NCI-H1436 (cell line): ENCODE data around the gene TMEM100.

Experiments used
- DNase-seq: peaks from one replicate; lab custom pipeline; 2025; lab: John Stamatoyannopoulos, UW

Gene TMEM100, protein sequence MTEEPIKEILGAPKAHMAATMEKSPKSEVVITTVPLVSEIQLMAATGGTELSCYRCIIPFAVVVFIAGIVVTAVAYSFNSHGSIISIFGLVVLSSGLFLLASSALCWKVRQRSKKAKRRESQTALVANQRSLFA

DNA sequence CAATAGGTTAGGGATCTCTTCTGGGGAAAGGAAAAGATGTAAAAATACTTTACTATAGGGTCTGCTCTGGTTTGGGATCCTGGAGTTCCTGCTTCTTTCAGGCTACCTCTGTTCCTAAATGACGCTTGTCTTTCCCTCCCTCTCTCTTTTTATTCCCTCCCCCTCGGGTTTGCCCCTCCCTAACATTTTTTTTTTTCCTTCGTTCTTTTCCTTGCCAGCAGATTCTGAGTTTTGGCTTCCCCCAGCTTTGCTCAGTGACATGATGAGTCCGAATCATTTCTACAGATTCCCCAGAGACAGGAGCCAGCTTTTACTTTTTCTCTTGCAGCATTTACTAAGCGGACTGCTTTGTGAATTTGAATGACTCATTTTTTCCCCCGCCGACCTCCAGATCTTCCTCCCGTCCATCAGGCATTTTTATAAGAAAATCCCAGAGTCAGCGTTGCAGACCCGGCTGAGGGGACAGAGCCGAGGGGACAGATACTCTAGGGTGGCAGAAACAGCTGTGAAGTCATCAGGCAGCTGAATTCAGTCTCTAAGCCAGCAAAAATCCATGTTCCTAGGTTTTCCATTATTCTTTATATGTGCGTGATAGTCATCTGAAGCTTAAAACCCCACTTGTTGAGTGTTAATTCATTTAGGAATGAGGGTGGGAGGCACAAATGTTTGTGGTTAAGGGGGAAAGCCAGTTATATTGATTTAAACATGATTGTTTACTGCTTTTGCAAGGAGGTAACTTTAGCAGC, at the start of gene TMEM100:
TMEM100 (minus strand) TSS at position 123 of the 746 bp plus-strand sequence. CDS start 1,794 bp downstream, outside the sequence.
- no peak for DNase-seq

- no peak for DNase-seq
These were observed 49.4 kb upstream of the TMEM100 start for GRCh38 chr17:55772086-55772485.

- peak; percentile 21 for DNase-seq
These were observed 47.7 kb upstream of the TMEM100 start for GRCh38 chr17:55770196-55770870.

DNA sequence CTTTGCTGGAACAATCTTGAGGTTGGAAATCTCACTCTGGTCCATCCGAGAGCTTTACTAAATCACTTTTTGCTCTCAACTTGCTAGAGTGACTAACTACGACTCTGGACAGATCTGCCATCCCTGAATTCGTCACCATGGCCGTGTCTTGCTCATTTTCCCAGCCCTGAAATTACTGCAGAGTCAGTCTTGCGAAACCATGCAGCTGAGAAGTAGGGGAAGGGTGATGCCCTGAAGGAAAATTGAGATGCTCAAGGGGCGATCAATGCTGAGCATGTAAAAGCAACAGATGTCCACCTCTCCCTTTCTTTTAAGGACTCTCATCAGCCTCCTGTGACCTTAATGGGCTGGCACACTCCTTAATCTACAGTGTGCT, 46.9 kb upstream of the TMEM100 start:
- no peak for DNase-seq

DNA sequence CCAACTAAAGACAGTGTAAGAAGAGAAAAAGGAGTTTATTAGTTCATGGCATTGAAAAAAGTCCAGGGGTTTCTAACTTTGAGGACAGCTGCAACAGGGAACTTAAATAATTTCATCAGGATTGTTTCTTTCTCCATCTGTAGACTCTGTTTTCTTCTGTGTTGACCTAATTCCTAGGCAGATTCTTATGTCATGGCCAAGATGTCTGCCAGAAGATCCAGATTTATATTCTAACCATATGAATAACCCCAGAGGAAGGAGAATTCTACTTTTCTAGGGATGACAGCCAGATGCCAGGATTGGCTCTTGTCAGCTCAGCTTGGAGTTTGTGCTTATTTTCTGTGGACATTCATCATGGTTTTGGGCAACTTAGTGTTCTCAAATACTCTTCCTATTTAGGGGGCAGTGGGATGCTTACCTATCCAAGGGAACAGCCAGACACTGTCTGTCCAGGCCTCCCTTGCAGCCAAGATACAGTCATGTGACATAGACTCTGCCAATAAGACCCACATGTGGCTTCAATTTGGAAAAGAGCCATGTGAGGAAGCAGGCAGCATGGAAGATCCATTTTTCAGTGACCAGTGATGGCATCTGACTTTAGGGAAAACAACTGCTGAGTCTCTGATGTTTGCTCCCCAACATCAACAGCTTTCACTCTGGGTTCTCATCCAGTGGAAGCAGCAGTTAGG, 46.4 kb upstream of the TMEM100 start:
- DNase-seq: no peak

DNA sequence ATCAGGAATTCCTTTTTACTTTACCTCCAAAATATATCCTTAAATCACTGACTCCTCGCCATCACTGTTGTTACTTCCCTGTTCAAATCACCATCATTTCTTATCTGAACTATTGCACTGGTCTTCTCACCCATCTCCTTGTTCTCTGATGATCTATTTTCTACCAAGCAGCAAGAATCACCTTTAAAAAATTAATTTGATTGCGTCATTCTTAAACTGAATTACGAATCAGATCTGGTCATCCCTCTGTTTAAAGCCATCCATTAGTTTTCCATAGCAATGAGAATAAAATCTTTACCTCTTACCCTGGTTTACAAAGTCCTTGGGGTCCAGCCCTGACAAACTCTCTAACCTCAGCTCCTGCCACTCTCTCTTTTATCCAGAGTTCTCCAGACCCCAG, 42.8 kb upstream of the TMEM100 start:
- DNase-seq: no peak

DNA sequence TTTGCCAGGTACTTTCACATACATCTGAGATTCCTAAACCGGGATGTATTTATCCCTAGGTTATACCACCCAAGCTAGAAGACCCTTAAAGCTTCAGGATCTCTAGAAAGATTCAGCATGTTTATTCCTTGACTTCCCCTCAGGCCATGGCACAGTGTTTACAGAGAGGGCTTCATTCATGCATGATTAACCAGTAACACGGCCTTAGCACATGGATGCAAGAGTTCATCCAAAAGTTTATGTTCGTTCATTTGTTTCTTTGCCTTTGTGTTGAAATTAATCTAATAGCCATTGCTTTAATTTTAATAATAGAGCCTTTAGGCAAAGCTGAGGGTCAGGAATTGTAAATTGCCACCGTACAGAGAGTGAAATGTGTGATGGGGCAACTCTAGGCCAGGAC, 41.9 kb upstream of the TMEM100 start:
- no peak for DNase-seq

- DNase-seq: no peak
These were observed 41.2 kb upstream of the TMEM100 start for GRCh38 chr17:55763856-55764255.

GRCh38 chr17:55762086-55762858, 39.6 kb upstream of the TMEM100 start:
- no peak for DNase-seq

- DNase-seq: no peak
These were observed 38.1 kb upstream of the TMEM100 start for GRCh38 chr17:55760643-55761355.

DNA sequence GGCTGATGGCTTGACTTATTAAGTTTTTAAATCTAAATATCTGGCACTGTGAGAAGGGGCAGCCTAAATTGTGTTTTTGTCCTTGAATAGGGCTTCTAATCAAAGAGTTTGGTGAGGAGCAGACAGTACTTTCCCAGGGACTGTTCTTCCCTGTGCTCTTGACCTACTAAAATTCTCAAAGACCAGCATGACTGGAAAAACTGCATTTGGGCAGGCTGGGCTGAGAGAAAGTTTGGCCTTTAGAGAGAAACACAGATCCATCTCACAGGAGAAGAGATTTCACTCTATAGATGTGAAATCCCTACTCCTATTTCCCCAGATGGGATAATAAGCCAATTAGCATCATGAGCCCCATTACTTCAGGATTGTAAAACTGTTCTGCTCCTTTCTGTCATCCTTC, 35.5 kb upstream of the TMEM100 start:
- DNase-seq: no peak

- DNase-seq: no peak
These were observed 35.0 kb upstream of the TMEM100 start for GRCh38 chr17:55757659-55758058.

DNA sequence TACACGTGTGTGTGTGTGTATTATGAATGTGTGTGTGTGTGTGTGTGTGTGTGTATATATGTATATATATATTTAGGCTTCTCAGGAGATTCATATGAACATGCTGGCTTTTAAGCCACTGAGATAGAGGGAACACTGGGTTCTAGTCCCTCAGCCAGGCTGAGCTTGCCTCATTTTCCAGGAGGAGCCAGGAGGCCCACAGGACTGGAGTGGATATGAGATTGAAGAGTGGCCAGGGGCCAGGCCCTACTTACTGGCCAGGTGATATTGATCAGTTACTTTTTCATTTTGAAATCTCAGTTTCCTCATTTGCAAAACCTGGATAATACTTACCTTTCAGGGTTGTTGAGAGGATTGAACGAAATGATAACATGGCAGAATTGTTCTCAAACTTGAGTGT, 34.0 kb upstream of the TMEM100 start:
- no peak for DNase-seq

DNA sequence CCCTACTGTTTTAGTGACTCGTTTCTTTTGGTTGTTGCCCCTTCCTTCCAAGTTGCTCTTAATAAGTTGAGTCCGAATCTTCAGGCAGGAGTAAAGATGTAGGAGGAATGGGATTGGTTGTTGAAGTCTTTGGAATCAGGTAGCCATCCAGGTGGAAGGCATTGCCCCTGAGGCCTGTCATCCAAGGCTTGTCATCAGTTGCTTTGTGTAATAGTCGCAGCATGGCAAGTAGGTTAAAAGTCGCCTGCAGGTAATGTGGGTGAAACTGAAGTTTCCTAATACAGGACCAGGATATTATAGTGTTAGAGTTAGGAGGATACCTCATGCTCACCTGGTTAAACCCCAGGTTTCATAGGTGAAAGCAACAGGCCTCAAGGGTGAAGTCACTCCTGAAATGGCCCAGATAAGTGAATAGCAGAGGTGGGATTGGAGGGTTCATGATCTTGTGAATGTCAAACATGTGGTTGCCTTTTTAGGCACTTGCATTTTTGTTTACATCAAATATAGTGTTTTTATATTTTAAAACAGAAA, 29.1 kb upstream of the TMEM100 start:
- DNase-seq: no peak

- DNase-seq: no peak
These were observed 28.3 kb upstream of the TMEM100 start, which contains the start of gene PCTP for GRCh38 chr17:55750750-55751657. Gene PCTP, plus strand, starts transcription at chr17:55751051. Its CDS starts 53 bp downstream, at chr17:55751104.

DNA sequence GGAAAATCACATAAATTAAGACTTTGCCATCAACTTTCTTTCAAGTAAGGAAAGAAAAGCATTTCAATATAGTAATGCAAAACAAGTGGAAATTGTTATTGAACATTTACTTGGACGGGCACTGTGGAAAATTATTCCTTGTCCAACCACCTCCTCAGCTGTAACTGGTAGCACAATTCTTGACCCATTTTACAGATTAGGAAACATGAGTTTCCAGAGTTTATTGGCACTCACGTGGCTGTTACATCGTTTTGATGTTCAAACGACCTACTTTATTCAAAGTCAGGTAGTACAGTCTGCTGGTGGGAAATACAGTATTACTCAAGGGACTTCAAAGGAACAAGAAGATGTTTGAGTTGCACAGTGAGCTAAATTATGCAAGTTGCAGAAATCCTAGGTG, 27.3 kb upstream of the TMEM100 start:
- no peak for DNase-seq

GRCh38 chr17:55748841-55749240, 26.2 kb upstream of the TMEM100 start:
- no peak for DNase-seq

- no peak for DNase-seq
These were observed 24.5 kb upstream of the TMEM100 start for GRCh38 chr17:55747209-55747608.

DNA sequence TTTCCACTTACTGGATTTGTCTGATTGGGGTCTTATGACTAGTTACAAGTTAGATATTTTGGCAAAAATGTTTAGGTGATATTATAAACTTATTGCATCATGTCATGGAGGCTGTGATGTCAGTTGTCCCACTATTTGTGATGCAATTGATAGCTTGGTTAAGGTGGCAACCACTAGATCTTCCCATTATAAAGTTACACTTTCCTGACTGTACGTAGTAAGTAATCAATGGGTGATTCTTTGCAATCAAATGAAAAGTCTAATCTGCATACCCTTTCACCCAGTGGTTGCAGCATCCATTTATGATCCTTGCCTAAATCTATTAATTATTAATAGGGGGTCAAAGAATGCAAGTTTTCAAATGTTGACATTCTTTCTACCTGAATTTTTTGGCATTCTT, 23.8 kb upstream of the TMEM100 start:
- DNase-seq: no peak

DNA sequence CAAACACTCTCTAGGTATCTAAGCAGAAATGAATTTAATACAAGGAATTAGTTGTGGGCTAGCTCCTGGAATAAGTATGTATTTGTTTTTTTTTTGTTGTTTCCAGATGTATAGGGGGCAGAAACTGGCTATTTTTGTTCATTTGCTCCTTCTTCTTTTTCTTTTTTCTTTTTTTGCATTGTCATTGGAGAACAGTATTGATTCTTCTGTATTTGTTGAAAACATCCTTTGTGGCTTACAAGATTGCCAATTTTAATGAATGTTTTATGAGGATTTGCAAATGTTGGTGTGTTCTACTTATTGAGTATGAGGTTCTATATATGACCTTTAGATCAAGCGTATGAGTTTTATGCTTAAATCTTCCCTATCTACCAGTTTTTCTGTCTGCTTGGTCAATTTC, 22.6 kb upstream of the TMEM100 start:
- no peak for DNase-seq
